BE2C (cell line): ENCODE data around the gene OR6A2.

Experiments
- DNase-seq: peaks from one replicate; pipeline ENCODE4 v3.0.0-alpha.2; 2020
- H3K27me3 ChIP-seq: fragments of 250-450 bp; sonication (Bioruptor Pico); 2 replicates; pipeline ENCODE4 v1.5.1; 2020; ENCODE audit warnings: mild to moderate bottlenecking
- H3K36me3 ChIP-seq: fragments of 250-450 bp; sonication (Bioruptor Pico); 2 replicates; pipeline ENCODE4 v1.5.1; 2020; ENCODE audit warnings: mild to moderate bottlenecking
- H3K4me1 ChIP-seq: fragments of 250-450 bp; sonication (Bioruptor Pico); 2 replicates; pipeline ENCODE4 v1.5.1; 2020
- H3K4me3 ChIP-seq: 2 replicates; pipeline ENCODE4 v1.5.1; 2011; ENCODE audit warnings: low read depth, low read length
- H3K9me3 ChIP-seq: fragments of 250-450 bp; sonication (Bioruptor Pico); 2 replicates; pipeline ENCODE4 v1.5.1; 2020
- CTCF ChIP-seq: IDR thresholded peaks from 2 replicates; pipeline ENCODE4 v1.5.1; 2012; ENCODE audit warnings: mild to moderate bottlenecking, low read depth, low read length

The OR6A2 gene

GRCh38 chr11:6755303-6755952 is 44.1 kb downstream of the OR6A2 start:
- H3K36me3 ChIP-seq, result no peaks in the 10 kb centered on the region
- peak; percentile 73 for TF ChIP-seq CTCF
- no peak overlapping the region for H3K4me3 ChIP-seq
- H3K4me1 ChIP-seq, result no peaks in the 10 kb centered on the region
- H3K27me3 ChIP-seq, result no peaks in the 10 kb centered on the region; the same call in 1 of the 2 replicates
- no peaks in the 10 kb centered on the region for H3K9me3 ChIP-seq
- DNase-seq, result peak; percentile 13

GRCh38 chr11:6747097-6747668 is 52.3 kb downstream of the OR6A2 start:
- Histone ChIP-seq H3K36me3 (no peaks in the 10 kb centered on the region), H3K4me1 (no peaks in the 10 kb centered on the region), H3K4me3 (no peak overlapping the region), H3K27me3 (peaks cover 26% of the 10 kb centered on the region), H3K9me3 (no peaks in the 10 kb centered on the region)
- DNase-seq, result no peak
- TF ChIP-seq CTCF, result no peak

GRCh38 chr11:6746626-6747025 is 52.9 kb downstream of the OR6A2 start:
- Histone ChIP-seq H3K36me3 (no peaks in the 10 kb centered on the region), H3K4me3 (no peak overlapping the region), H3K9me3 (no peaks in the 10 kb centered on the region), H3K27me3 (peaks cover 28% of the 10 kb centered on the region), H3K4me1 (no peaks in the 10 kb centered on the region)
- TF ChIP-seq CTCF, result no peak
- no peak for DNase-seq

- no peak for DNase-seq
- H3K4me1 ChIP-seq, result no peaks in the 10 kb centered on the region
- TF ChIP-seq CTCF, result no peak
- no peak overlapping the region for H3K4me3 ChIP-seq
- H3K36me3 ChIP-seq, result no peaks in the 10 kb centered on the region
- no peaks in the 10 kb centered on the region for H3K9me3 ChIP-seq
- peaks cover 28% of the 10 kb centered on the region for H3K27me3 ChIP-seq
These were observed 53.3 kb downstream of the OR6A2 start for GRCh38 chr11:6746086-6746618.

GRCh38 chr11:6745465-6746015 is 53.9 kb downstream of the OR6A2 start:
- no peaks in the 10 kb centered on the region for H3K36me3 ChIP-seq
- TF ChIP-seq CTCF, result no peak
- DNase-seq, result no peak
- peaks cover 28% of the 10 kb centered on the region for H3K27me3 ChIP-seq
- H3K9me3 ChIP-seq, result no peaks in the 10 kb centered on the region
- H3K4me1 ChIP-seq, result no peaks in the 10 kb centered on the region
- no peak overlapping the region for H3K4me3 ChIP-seq

- no peaks in the 10 kb centered on the region for H3K36me3 ChIP-seq
- TF ChIP-seq CTCF, result no peak
- DNase-seq, result no peak
- no peaks in the 10 kb centered on the region for H3K4me1 ChIP-seq
- H3K4me3 ChIP-seq, result no peak overlapping the region
- H3K9me3 ChIP-seq, result no peaks in the 10 kb centered on the region
- peaks cover 28% of the 10 kb centered on the region for H3K27me3 ChIP-seq
These were observed 54.5 kb downstream of the OR6A2 start for GRCh38 chr11:6745018-6745417.
